Activated naive CD4-positive, alpha-beta T cell treated with anti-CD3 and anti-CD28 coated beads, Interleukin-2, amount 50 U/mL, for 72 hours (primary cell): ENCODE measurements around the gene DNAH8. TPM values are rescaled to one million over a fixed set of nuclear protein-coding genes. Genes with fewer than 3 reads are reported as not detected.

Source experiments
- ATAC-seq, 2 donors: fragments of 150-1000 bp; cut with Tn5 transposase; 2 replicates each; pipeline ENCODE4 v1.10.0; 2021; ENCODE audit warnings: mild to moderate bottlenecking in 2 of 2, moderate library complexity in 2 of 2
- DNase-seq, 2 donors: peaks; one replicate each; pipeline ENCODE4 v3.0.0; 2021 to 2022; ENCODE audit warnings: low spot score in 2 of 2
- H3K27ac Mint-ChIP-seq, 2 donors: one replicate each; pipeline ENCODE4 v1.8.0; 2022; ENCODE audit warnings: mild to moderate bottlenecking in 2 of 2, mixed read lengths in 2 of 2
- H3K36me3 Mint-ChIP-seq, 2 donors: one replicate each; pipeline ENCODE4 v1.8.0; 2022; ENCODE audit warnings: mixed read lengths in 2 of 2
- H3K9me3 Mint-ChIP-seq, 2 donors: one replicate each; pipeline ENCODE4 v1.8.0; 2022; ENCODE audit warnings: mixed read lengths in 2 of 2
- total RNA-seq, 2 donors: library from RNA; stranded (reverse); gene quantifications; one replicate each; pipeline ENCODE4 v1.2.3, GENCODE V29; 2022

Gene DNAH8
- total RNA-seq, 2 donors from 2014 or later: 1.1 TPM; not detected in 1

- no peaks in the 10 kb centered on the region for H3K36me3 Mint-ChIP-seq
- H3K27ac Mint-ChIP-seq: no peak overlapping the region
- DNase-seq (no peak), ATAC-seq (no peak)
- no peaks in the 10 kb centered on the region for H3K9me3 Mint-ChIP-seq
Observed at GRCh38 chr6:39058471-39059147, 343.5 kb downstream of the DNAH8 start.

DNA sequence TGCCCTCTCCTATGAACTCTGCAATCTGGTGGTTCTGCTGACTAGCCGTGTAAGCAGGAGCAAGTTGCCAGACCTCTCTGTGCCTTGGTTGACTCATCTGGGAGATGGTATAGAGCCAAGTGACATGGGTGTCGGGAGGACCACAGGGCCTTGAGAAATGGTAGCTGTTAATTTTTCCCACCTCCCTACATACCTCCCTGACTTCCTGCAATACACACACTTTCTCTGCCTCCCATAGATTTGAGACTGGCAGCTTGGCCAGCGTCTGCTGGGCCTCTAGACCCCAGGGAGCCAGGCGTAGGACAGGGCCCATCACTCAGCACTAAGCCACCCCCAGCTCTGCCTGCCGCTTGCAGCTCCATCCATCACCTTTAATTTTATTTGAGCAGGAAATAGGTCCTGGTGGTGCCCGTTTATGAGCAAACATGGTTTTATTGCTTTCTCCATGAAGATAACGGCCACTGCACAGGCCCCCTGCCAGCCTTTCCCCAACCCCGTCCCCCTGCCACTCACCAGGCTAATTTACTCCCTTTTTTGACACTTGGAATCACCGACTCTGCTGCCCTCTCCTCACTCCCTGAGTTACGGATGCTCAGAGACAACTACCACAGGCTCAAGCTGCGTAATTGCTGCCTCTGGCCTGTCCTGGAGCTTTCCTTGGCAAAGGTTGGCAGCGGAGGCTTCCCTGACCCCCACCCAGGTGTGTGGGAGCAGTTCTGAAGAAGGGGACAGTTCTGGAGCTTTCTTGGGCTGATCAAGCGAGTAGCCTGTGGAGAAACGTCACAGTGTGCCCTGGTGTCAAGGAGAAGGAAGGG, 344.6 kb downstream of the DNAH8 start:
- Mint-ChIP-seq H3K9me3 (no peaks in the 10 kb centered on the region), H3K36me3 (no peaks in the 10 kb centered on the region), H3K27ac (no peak overlapping the region)
- DNase-seq (no peak), ATAC-seq (no peak)

DNA sequence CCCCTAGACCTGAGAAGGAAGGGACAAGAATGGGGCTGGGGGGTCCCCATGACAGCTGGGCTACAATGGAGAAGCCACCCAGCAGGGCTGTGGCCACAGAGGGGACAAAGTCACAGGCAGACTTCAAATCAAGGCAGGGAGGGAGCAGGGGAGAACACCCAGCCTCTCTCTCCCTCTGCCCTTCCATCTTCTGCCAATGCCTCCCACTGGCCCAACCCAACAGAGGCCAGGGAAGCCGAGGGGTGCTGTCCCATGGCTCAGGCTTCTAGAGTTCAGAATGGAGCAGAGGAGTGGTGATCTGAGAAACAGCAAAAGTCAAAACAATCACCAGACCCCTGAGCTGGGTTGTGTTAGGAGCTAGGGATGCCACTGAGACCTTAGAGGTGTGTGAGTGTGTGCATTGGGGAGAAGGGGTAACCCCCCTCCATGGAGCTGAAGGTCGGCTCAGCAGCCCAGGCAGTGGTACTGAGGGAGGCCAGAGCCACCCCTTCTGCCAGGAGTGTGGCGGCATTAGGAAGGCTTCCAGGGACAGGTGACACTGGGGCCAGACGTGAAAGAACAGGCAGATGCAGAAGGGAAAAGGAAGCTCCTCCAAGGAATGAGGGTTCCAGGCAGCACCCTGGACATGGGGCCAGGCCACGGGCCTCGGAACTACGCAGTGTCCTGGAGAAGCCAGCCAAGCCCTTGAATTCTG, 345.5 kb downstream of the DNAH8 start:
- H3K9me3 Mint-ChIP-seq: no peaks in the 10 kb centered on the region
- H3K27ac Mint-ChIP-seq: peak overlapping the region in 1 of 2 donors; percentile 51
- DNase-seq (no peak), ATAC-seq (no peak)
- H3K36me3 Mint-ChIP-seq: no peaks in the 10 kb centered on the region

DNA sequence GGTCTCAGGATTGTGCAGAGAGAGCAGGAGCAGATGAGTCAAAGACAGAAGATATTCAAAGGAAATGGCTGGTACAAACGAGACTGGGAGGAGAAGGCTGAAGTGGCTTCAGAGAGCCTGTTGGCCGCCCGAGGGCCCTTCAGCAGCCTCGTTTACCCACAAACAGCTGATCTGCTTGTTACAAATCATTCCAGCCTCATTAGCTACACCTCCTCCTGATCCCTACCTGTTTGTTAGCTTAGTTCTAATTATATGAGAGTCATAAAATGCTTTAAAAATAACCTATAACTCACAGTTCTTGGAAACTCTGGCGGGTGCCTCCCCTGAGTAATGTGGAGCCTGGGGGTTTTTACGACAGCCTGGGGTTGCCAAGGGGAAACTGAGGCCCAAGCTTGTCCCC, 346.1 kb downstream of the DNAH8 start:
- ATAC-seq: no peak
- H3K36me3 Mint-ChIP-seq: no peaks in the 10 kb centered on the region
- H3K27ac Mint-ChIP-seq: peak overlapping the region in 1 of 2 donors; percentile 51

GRCh38 chr6:39061588-39061987, 346.5 kb downstream of the DNAH8 start:
- Mint-ChIP-seq H3K36me3 (no peaks in the 10 kb centered on the region), H3K27ac (no peak overlapping the region), H3K9me3 (no peaks in the 10 kb centered on the region)
- ATAC-seq (no peak), DNase-seq (no peak)

More for the DNA sequence above, 346.1 kb downstream of the DNAH8 start:
- H3K9me3 Mint-ChIP-seq: no peaks in the 10 kb centered on the region
- no peak for DNase-seq

GRCh38 chr6:39062014-39062740, 347.1 kb downstream of the DNAH8 start:
- H3K27ac Mint-ChIP-seq: no peak overlapping the region
- H3K9me3 Mint-ChIP-seq: no peaks in the 10 kb centered on the region
- no peak for DNase-seq
- H3K36me3 Mint-ChIP-seq: no peaks in the 10 kb centered on the region
- no peak for ATAC-seq

- DNase-seq (no peak), ATAC-seq (no peak)
- H3K36me3 Mint-ChIP-seq: no peaks in the 10 kb centered on the region
- H3K27ac Mint-ChIP-seq: peak overlapping the region; percentile 53 to 58
- no peaks in the 10 kb centered on the region for H3K9me3 Mint-ChIP-seq
Observed at GRCh38 chr6:39063526-39063925, 348.4 kb downstream of the DNAH8 start.

DNA sequence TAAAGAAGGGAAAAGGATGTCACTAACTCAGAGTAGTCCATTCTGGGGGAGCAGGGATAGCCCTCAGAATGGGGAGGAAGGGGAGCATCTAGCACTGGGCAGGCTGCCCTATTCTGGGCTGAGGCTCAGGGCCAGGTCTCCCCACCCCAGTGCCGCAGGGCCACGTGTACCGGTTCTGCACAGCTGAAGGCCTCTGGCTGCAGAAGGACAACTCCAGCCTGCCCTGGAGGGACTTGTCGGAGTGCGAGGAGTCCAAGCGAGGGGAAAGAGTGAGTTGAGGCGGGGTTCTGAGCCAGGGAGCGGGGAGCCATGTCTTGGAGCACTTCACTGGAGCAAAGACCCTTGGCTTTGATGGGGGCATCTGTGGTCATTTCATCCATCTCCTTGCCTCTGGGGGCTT, 350.4 kb downstream of the DNAH8 start:
- no peaks in the 10 kb centered on the region for H3K36me3 Mint-ChIP-seq
- DNase-seq (no peak), ATAC-seq (no peak)
- no peaks in the 10 kb centered on the region for H3K9me3 Mint-ChIP-seq
- H3K27ac Mint-ChIP-seq: no peak overlapping the region

- H3K36me3 Mint-ChIP-seq: no peaks in the 10 kb centered on the region
- DNase-seq (no peak), ATAC-seq (no peak)
- no peak overlapping the region for H3K27ac Mint-ChIP-seq
- H3K9me3 Mint-ChIP-seq: no peaks in the 10 kb centered on the region
Observed at GRCh38 chr6:39068391-39068790, 353.3 kb downstream of the DNAH8 start.

DNA sequence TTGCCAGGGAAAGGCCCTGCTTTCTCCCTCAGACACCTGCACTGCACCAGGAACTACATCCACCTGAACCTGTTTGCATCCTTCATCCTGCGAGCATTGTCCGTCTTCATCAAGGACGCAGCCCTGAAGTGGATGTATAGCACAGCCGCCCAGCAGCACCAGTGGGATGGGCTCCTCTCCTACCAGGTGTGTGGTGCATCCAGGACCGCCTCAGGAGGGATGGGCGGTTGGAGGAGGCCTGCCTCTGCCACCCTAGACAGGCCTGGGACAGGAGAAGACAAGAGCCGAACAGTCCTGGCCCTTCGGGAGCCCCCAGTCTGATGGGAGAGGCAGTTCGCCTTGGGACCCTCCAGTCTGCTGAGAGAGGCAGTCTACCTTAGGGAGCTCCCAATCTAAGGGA, 357.7 kb downstream of the DNAH8 start:
- Mint-ChIP-seq H3K36me3 (no peaks in the 10 kb centered on the region), H3K9me3 (no peaks in the 10 kb centered on the region), H3K27ac (no peak overlapping the region)
- DNase-seq (peak in 1 of 2 donors; percentile 30), ATAC-seq (no peak)

GRCh38 chr6:39073471-39074355, 358.6 kb downstream of the DNAH8 start:
- ATAC-seq (no peak), DNase-seq (no peak)
- no peak overlapping the region for H3K27ac Mint-ChIP-seq
- H3K9me3 Mint-ChIP-seq: no peaks in the 10 kb centered on the region
- H3K36me3 Mint-ChIP-seq: no peaks in the 10 kb centered on the region

- H3K9me3 Mint-ChIP-seq: no peaks in the 10 kb centered on the region
- H3K36me3 Mint-ChIP-seq: no peaks in the 10 kb centered on the region
- ATAC-seq (no peak), DNase-seq (no peak)
- peak overlapping the region; percentile 25 to 64 for H3K27ac Mint-ChIP-seq
Observed at GRCh38 chr6:39074486-39074885, 359.4 kb downstream of the DNAH8 start.

- Mint-ChIP-seq H3K27ac (peak overlapping the region; percentile 64 to 84), H3K36me3 (no peaks in the 10 kb centered on the region), H3K9me3 (no peaks in the 10 kb centered on the region)
- ATAC-seq (no peak), DNase-seq (no peak)
Observed at GRCh38 chr6:39075010-39075686, 360.0 kb downstream of the DNAH8 start.

- ATAC-seq: no peak
- DNase-seq: no peak
- Mint-ChIP-seq H3K36me3 (no peaks in the 10 kb centered on the region), H3K27ac (peak overlapping the region in 1 of 2 donors; percentile 84), H3K9me3 (no peaks in the 10 kb centered on the region)
Observed at GRCh38 chr6:39075807-39076622, 360.9 kb downstream of the DNAH8 start.
